ENCODE measurements around the gene DNM3. TPM values are rescaled to one million over a fixed set of nuclear protein-coding genes. Genes with fewer than 3 reads are reported as not detected.
A peak's percentile ranks its signal among the peaks of the same experiment; 100 is the strongest.

Gene DNM3
- total and polyA plus RNA-seq, 2 donors (not counting 3 experiments of a cell fraction or from before 2014, with no cell fraction given) = 1.4 to 2.5 TPM

DNA sequence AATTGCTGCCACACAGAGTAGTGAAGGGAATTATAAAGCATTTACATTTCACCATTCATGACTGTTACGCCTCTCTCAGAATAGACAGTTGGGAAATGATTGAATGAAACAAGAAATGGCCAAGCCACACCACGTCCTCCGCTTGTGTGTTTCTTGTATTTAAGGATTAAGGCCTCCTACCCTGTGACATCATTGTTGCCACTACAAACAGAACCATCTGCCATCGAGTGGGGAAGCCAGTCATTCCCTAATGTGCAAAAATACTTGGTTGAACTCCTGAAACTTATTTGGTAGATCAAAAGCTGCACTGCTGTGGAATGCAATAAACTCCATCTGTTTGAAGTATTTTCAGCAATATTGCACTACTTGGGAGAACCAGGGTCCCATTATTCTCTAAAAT, 480.2 kb downstream of the DNM3 start:
- no peak for TF ChIP-seq FOS (IDR thresholded peaks at IDR 0.05; ENCODE audit: borderline replicate concordance, insufficient read depth, low read length)
- TF ChIP-seq MYC (IDR thresholded peaks at IDR 0.05; ENCODE audit: low read depth, low read length) = no peak
- no peak for TF ChIP-seq JUN (IDR thresholded peaks at IDR 0.05; ENCODE audit: borderline replicate concordance, insufficient read depth, insufficient read length, low read depth)
- no peak for TF ChIP-seq POLR2A (IDR thresholded peaks at IDR 0.05; ENCODE audit: low read depth, low read length)
- peak; percentile 58 for DNase-seq (ENCODE audit: low read depth, low spot score)
- ChIA-PET POLR2A (interaction anchor here (1.8 kb wide), 1 partner anchor 37 kb away, joined by 12 read pairs; no protein-coding TSS in a partner anchor), CTCF (interaction anchor here (0.9 to 3.8 kb wide), 10 partner anchors 17 to 319 kb away, joined by 3 to 37 read pairs (median 4); no protein-coding TSS in a partner anchor)
- no peak for FAIRE-seq
- H3K9me3 ChIP-seq (replicated peaks; ENCODE audit: control insufficient read depth, insufficient read depth, low read length) = no peaks in the 10 kb centered on the region
- H3K4me1 ChIP-seq (ENCODE audit: control insufficient read depth, extremely low read depth, insufficient read depth, low read length) = peaks cover 36% of the 10 kb centered on the region
- H3K36me3 ChIP-seq (ENCODE audit: control insufficient read depth in 2 of 2, extremely low read depth in 1 of 2, insufficient read depth in 2 of 2, low read length in 2 of 2) = no peaks in the 10 kb centered on the region
- peak overlapping the region; percentile 76 for H3K9ac ChIP-seq (replicated peaks; ENCODE audit: extremely low read depth, insufficient read depth, low read length)
- intact Hi-C loops (cut with micrococcal nuclease) (loop anchor here (2.0 to 10.0 kb wide), 4 partner anchors 139 to 723 kb away; partner anchors contain the start of gene SUCO), dilution Hi-C loops (cut with MboI; ENCODE audit: extremely low pct_ligation_motif_present, low sequenced_read_pairs) (no loop called here)
- no peaks in the 10 kb centered on the region for H4K20me1 ChIP-seq (replicated peaks; ENCODE audit: control insufficient read depth, extremely low read depth, insufficient read depth, low read length)
- H3K79me2 ChIP-seq (ENCODE audit: control insufficient read depth, insufficient read depth, low read length) = no peaks in the 10 kb centered on the region
- peak overlapping the region; percentile 78 for H3K27ac ChIP-seq (ENCODE audit: insufficient read depth, low read depth, low read length)
- H2AFZ ChIP-seq (ENCODE audit: low read depth, low read length) = peak overlapping the region; percentile 8
- no peaks in the 10 kb centered on the region for H3K9me1 ChIP-seq (replicated peaks; ENCODE audit: control insufficient read depth, extremely low read depth, insufficient read depth, low read length)
- H3K27me3 ChIP-seq (ENCODE audit: control insufficient read depth in 2 of 2, insufficient read depth in 2 of 2, low read length in 2 of 2) = no peaks in the 10 kb centered on the region
- peak overlapping the region in 1 of 3 experiments; percentile 37 for H3K4me3 ChIP-seq (replicated peaks in 1 of 3; ENCODE audit: insufficient read depth in 1 of 3, low read depth in 1 of 3, low read length in 3 of 3)
- BruUV-seq (replicated peaks) = no TSS peak
- peak overlapping the region; percentile 82 for H3K4me2 ChIP-seq (ENCODE audit: insufficient read depth, low read length)

DNA sequence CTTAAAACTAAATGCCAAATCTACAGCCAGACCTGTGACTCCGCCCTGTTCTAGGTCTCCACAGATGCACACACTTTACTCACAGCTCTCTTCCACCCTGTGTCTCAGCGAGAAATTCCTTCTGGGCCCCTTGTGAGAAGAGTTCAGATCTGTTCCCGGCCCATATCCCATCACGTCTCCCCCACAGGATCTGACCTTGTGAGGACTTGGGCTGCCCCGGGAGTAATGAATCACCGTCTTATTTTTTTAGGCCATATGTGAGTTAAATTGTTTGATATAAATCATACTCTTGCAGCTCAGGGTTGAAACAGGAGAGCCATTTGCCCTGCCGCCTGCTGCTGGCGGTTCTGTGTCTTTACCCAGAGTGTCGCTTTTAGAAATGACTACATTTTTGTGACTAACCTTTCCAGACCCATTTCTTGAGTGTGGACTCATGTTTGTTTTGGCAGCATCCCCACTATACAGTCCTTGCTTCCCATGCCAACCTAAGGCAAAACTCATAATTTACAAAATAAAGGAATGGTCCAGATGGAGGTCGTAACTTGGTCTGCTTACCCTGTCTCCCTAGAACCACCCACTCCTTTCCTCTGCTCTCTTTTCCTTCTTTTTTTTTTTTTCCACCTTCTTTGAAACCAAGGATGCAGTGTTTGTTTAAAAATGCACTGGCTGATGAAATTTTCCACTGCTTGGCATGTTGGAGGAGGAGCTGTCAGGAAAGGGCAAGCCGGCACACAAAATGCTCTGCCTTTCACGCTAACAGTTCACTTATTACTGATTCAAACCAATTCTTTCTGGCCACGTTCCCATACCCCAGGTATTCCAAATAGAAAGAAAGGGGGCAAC, 481.1 kb downstream of the DNM3 start:
- CTCF ChIA-PET = interaction anchor here (0.6 to 3.8 kb wide), 14 partner anchors 10 to 320 kb away, joined by 3 to 37 read pairs (median 4); no protein-coding TSS in a partner anchor
- peak overlapping the region; percentile 76 for H3K9ac ChIP-seq (replicated peaks; ENCODE audit: extremely low read depth, insufficient read depth, low read length)
- TSS peak; percentile 70 for BruUV-seq (replicated peaks)

More for the DNA sequence above, 481.1 kb downstream of the DNM3 start:
- Histone ChIP-seq H3K79me2 (ENCODE audit: control insufficient read depth, insufficient read depth, low read length) (no peaks in the 10 kb centered on the region), H2AFZ (ENCODE audit: low read depth, low read length) (peak overlapping the region; percentile 55), H3K27me3 (ENCODE audit: control insufficient read depth in 2 of 2, insufficient read depth in 2 of 2, low read length in 2 of 2) (no peaks in the 10 kb centered on the region), H3K9me1 (replicated peaks; ENCODE audit: control insufficient read depth, extremely low read depth, insufficient read depth, low read length) (no peaks in the 10 kb centered on the region), H3K9me3 (replicated peaks; ENCODE audit: control insufficient read depth, insufficient read depth, low read length) (no peaks in the 10 kb centered on the region), H3K4me1 (ENCODE audit: control insufficient read depth, extremely low read depth, insufficient read depth, low read length) (peaks cover 36% of the 10 kb centered on the region), H3K4me3 (replicated peaks in 1 of 3; ENCODE audit: insufficient read depth in 1 of 3, low read depth in 1 of 3, low read length in 3 of 3) (peak overlapping the region in 1 of 3 experiments; percentile 37), H3K36me3 (ENCODE audit: control insufficient read depth in 2 of 2, extremely low read depth in 1 of 2, insufficient read depth in 2 of 2, low read length in 2 of 2) (no peaks in the 10 kb centered on the region), H3K27ac (ENCODE audit: insufficient read depth, low read depth, low read length) (peak overlapping the region; percentile 78), H4K20me1 (replicated peaks; ENCODE audit: control insufficient read depth, extremely low read depth, insufficient read depth, low read length) (no peaks in the 10 kb centered on the region), H3K4me2 (ENCODE audit: insufficient read depth, low read length) (peak overlapping the region; percentile 82)
- POLR2A ChIA-PET = interaction anchor here (0.7 to 1.8 kb wide), 3 partner anchors 21 to 214 kb away, joined by 6 to 12 read pairs (median 7); no protein-coding TSS in a partner anchor
- DNase-seq (ENCODE audit: low read depth, low spot score) (peak; percentile 96), FAIRE-seq (peak; percentile 81)
- TF ChIP-seq MYC (IDR thresholded peaks at IDR 0.05; ENCODE audit: low read depth, low read length) = no peak
- TF ChIP-seq, protein P1, sequence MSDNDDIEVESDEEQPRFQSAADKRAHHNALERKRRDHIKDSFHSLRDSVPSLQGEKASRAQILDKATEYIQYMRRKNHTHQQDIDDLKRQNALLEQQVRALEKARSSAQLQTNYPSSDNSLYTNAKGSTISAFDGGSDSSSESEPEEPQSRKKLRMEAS (IDR thresholded peaks at IDR 0.05; ENCODE audit: insufficient read depth, insufficient read length) = no peak
- no peak for TF ChIP-seq EZH2 (IDR thresholded peaks at IDR 0.05; ENCODE audit: borderline replicate concordance, low read depth, low read length, severe bottlenecking)
- peak; percentile 81 for TF ChIP-seq JUN (IDR thresholded peaks at IDR 0.05; ENCODE audit: borderline replicate concordance, insufficient read depth, insufficient read length, low read depth)
- no peak for TF ChIP-seq POLR2A (IDR thresholded peaks at IDR 0.05; ENCODE audit: low read depth, low read length)
- peak; percentile 91 for TF ChIP-seq FOS (IDR thresholded peaks at IDR 0.05; ENCODE audit: borderline replicate concordance, insufficient read depth, low read length)
- TF ChIP-seq, protein P2, sequence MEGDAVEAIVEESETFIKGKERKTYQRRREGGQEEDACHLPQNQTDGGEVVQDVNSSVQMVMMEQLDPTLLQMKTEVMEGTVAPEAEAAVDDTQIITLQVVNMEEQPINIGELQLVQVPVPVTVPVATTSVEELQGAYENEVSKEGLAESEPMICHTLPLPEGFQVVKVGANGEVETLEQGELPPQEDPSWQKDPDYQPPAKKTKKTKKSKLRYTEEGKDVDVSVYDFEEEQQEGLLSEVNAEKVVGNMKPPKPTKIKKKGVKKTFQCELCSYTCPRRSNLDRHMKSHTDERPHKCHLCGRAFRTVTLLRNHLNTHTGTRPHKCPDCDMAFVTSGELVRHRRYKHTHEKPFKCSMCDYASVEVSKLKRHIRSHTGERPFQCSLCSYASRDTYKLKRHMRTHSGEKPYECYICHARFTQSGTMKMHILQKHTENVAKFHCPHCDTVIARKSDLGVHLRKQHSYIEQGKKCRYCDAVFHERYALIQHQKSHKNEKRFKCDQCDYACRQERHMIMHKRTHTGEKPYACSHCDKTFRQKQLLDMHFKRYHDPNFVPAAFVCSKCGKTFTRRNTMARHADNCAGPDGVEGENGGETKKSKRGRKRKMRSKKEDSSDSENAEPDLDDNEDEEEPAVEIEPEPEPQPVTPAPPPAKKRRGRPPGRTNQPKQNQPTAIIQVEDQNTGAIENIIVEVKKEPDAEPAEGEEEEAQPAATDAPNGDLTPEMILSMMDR (IDR thresholded peaks at IDR 0.05; ENCODE audit: extremely low read depth in 1 of 2, insufficient read depth in 1 of 2, low read depth in 1 of 2, low read length in 2 of 2) = no peak
- peak; percentile 87 for TF ChIP-seq POLR2AphosphoS5 (IDR thresholded peaks at IDR 0.05; ENCODE audit: insufficient read depth, low read depth, low read length)
- peak; percentile 79 for TF ChIP-seq GATA2 (IDR thresholded peaks at IDR 0.05; ENCODE audit: insufficient read depth, insufficient read length, low read depth, low read length)
- intact Hi-C loops (cut with micrococcal nuclease) (loop anchor here (1.0 to 10.0 kb wide), 12 partner anchors 21 to 722 kb away; partner anchors contain the start of gene SUCO), dilution Hi-C loops (cut with MboI; ENCODE audit: extremely low pct_ligation_motif_present, low sequenced_read_pairs) (no loop called here)
